Upper lobe of right lung (tissue), 1 donor: ENCODE results near the gene ATF7. TPM values are rescaled to one million over a fixed set of nuclear protein-coding genes. Genes with fewer than 3 reads are reported as not detected.
"Not testable (repeated sequence)": the region's sequence is repeated elsewhere in the genome, so short reads cannot be mapped to it uniquely, and the experiment has no call there.

Source experiments
- ATAC-seq: fragments of 200-7000 bp; cut with Tn5 transposase; one replicate; pipeline ENCODE4 v1.9.1; 2020; ENCODE audit warnings: mild to moderate bottlenecking, moderate library complexity
- DNase-seq: peaks from one replicate; pipeline ENCODE4 v3.0.0-alpha.2; 2020
- H3K27ac ChIP-seq: fragments of 200-600 bp; one replicate; pipeline ENCODE4 v1.8.0; 2022
- H3K27me3 ChIP-seq: fragments of 200-600 bp; one replicate; pipeline ENCODE4 v1.8.0; 2022; ENCODE audit warnings: mild to moderate bottlenecking
- H3K36me3 ChIP-seq: fragments of 200-600 bp; one replicate; pipeline ENCODE4 v1.8.0; 2022
- H3K4me1 ChIP-seq: fragments of 200-600 bp; one replicate; pipeline ENCODE4 v1.8.0; 2022
- H3K4me3 ChIP-seq: fragments of 200-600 bp; one replicate; pipeline ENCODE4 v1.8.0; 2022; ENCODE audit warnings: mild to moderate bottlenecking
- H3K9me3 ChIP-seq: fragments of 200-600 bp; one replicate; pipeline ENCODE4 v1.8.0; 2022
- CTCF ChIP-seq: fragments of 200-600 bp; IDR thresholded peaks from one replicate; pipeline ENCODE4 v1.8.0; 2022; ENCODE audit warnings: antibody characterized with exemption
- intact Hi-C: fragments of 100-400 bp; cut with DNase I; formaldehyde crosslinking; loops from one replicate; pipeline ENCODE4 v1.11.0; 2022
- total RNA-seq: library from RNA; stranded (reverse); fragmentation: NEBNext Ultra II Directional; extraction: Animal tissue kit (Norgen Biotek cat#: 25700); gene quantifications from one replicate; pipeline ENCODE4 v1.2.1, GENCODE V29; 2021
- donor health status: DM: no; HTN: yes; CAD: no; lungs with severe emphysema.

ATF7 gene
- total RNA-seq, 1 donor from 2014 or later, result 54.0 TPM

- intact Hi-C loops, result loop anchor here (10.0 kb wide), 1 partner anchor 67 kb away; no protein-coding TSS in a partner anchor
- TF ChIP-seq CTCF, result no peak
- no peak overlapping the region for H3K27ac ChIP-seq
- no peaks in the 10 kb centered on the region for H3K9me3 ChIP-seq
- H3K4me3 ChIP-seq, result no peak overlapping the region
- peaks cover 10% of the 10 kb centered on the region for H3K36me3 ChIP-seq
- H3K4me1 ChIP-seq, result peaks cover 20% of the 10 kb centered on the region
- DNase-seq, result no peak
- no peaks in the 10 kb centered on the region for H3K27me3 ChIP-seq
- ATAC-seq, result no peak
These were observed 14.9 kb downstream of the ATF7 start for GRCh38 chr12:53611304-53611703.

- DNase-seq, H3K4me3 ChIP-seq, H3K9me3 ChIP-seq, intact Hi-C loops, ATAC-seq, H3K27me3 ChIP-seq, H3K36me3 ChIP-seq, H3K27ac ChIP-seq: not testable (repeated sequence)
- H3K4me1 ChIP-seq, result peaks cover 15% of the 10 kb centered on the region
These were observed 19.5 kb downstream of the ATF7 start for GRCh38 chr12:53606688-53607087.

- Histone ChIP-seq H3K27ac (no peak overlapping the region), H3K27me3 (no peaks in the 10 kb centered on the region), H3K9me3 (no peaks in the 10 kb centered on the region), H3K4me3 (no peak overlapping the region), H3K4me1 (peaks cover 18% of the 10 kb centered on the region), H3K36me3 (peaks cover 10% of the 10 kb centered on the region)
- DNase-seq (no peak), ATAC-seq (no peak)
- no peak for TF ChIP-seq CTCF
- intact Hi-C loops, result no loop called here
These were observed 21.6 kb downstream of the ATF7 start for GRCh38 chr12:53604581-53604980.

GRCh38 chr12:53603804-53604203, 22.4 kb downstream of the ATF7 start:
- TF ChIP-seq CTCF, result no peak
- DNase-seq, result no peak
- Histone ChIP-seq H3K4me3 (no peak overlapping the region), H3K27me3 (no peaks in the 10 kb centered on the region), H3K4me1 (peaks cover 18% of the 10 kb centered on the region), H3K27ac (no peak overlapping the region), H3K9me3 (no peaks in the 10 kb centered on the region), H3K36me3 (peaks cover 10% of the 10 kb centered on the region)
- intact Hi-C loops, result no loop called here
- no peak for ATAC-seq

- no peak overlapping the region for H3K27ac ChIP-seq
- H3K9me3 ChIP-seq, result no peaks in the 10 kb centered on the region
- no peak overlapping the region for H3K4me3 ChIP-seq
- ATAC-seq (no peak), DNase-seq (no peak)
- intact Hi-C loops, result no loop called here
- peaks cover 10% of the 10 kb centered on the region for H3K36me3 ChIP-seq
- H3K4me1 ChIP-seq, result peaks cover 18% of the 10 kb centered on the region
- no peak for TF ChIP-seq CTCF
- H3K27me3 ChIP-seq, result no peaks in the 10 kb centered on the region
These were observed 23.0 kb downstream of the ATF7 start for GRCh38 chr12:53603196-53603595.

- Histone ChIP-seq H3K9me3 (no peaks in the 10 kb centered on the region), H3K36me3 (peaks cover 10% of the 10 kb centered on the region), H3K27me3 (no peaks in the 10 kb centered on the region), H3K27ac (no peak overlapping the region), H3K4me3 (no peak overlapping the region), H3K4me1 (peaks cover 19% of the 10 kb centered on the region)
- TF ChIP-seq CTCF, result no peak
- no peak for ATAC-seq
- intact Hi-C loops, result no loop called here
- DNase-seq, result no peak
These were observed 23.9 kb downstream of the ATF7 start for GRCh38 chr12:53602176-53602864.
